ENCODE measurements around the gene CMTM6. TPM values are rescaled to one million over a fixed set of nuclear protein-coding genes. Genes with fewer than 3 reads are reported as not detected.

CMTM6 gene
- polyA plus RNA-seq, 1 of the 3 experiments (the other 2 are of a cell fraction) = 29.8 TPM

DNA sequence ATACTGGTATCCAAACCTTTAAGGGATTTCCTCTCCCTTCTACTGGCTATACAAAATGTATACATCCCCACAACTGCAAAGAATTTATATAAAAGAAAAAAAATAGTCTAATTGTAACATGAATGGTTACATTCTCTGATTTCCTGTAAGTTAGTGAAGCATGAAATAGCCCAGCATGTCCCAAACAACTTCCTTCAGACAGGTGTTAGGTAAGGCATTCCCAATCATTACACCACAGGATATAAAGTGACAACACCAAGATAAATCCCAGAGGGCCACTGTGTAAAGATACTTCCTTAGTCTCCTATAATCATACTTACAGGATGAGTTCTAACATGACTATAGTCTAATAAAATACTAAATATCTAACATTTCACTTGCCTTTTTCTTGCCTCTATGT, 7.6 kb downstream of the CMTM6 start:
- Histone ChIP-seq H3K4me3 (ENCODE audit: low read depth in 2 of 2, low read length in 1 of 2) (no peak overlapping the region), H3K27me3 (ENCODE audit: insufficient read depth) (no peaks in the 10 kb centered on the region), H3K4me1 (ENCODE audit: control insufficient read depth in 1 of 2, insufficient read depth in 2 of 2, low read depth in 1 of 2, low read length in 1 of 2) (peaks cover 2 to 10% of the 10 kb centered on the region in 2 experiments; a peak in 2 of 4 replicates), H3F3A (replicated peaks; ENCODE audit: insufficient read depth) (peaks cover 12% of the 10 kb centered on the region), H3K27ac (ENCODE audit: low read depth in 2 of 2, low read length in 1 of 2) (no peak overlapping the region), H2AFZ (ENCODE audit: low read depth) (no peak overlapping the region), H3K9ac (no peak overlapping the region), H3K9me3 (no peaks in the 10 kb centered on the region), H3K79me2 (ENCODE audit: insufficient read depth) (peaks cover 80% of the 10 kb centered on the region), H3K9me2 (no peaks in the 10 kb centered on the region), H3K36me3 (replicated peaks in 1 of 2; ENCODE audit: control insufficient read depth in 1 of 2, insufficient read depth in 2 of 2, low read length in 1 of 2) (peaks cover 16 to 28% of the 10 kb centered on the region in 2 experiments), H3K4me2 (no peak overlapping the region), H4K20me1 (ENCODE audit: insufficient read depth) (peaks cover 63% of the 10 kb centered on the region)
- DNase-seq = no peak
- ChIA-PET CTCF (interaction anchor here (1.0 to 1.1 kb wide), 2 partner anchors 12 to 27 kb away, joined by 3 read pairs; no protein-coding TSS in a partner anchor), POLR2A (no interaction called here)
- no peak for TF ChIP-seq TEAD4 (IDR thresholded peaks at IDR 0.05; ENCODE audit: borderline replicate concordance, insufficient read depth)
- TF ChIP-seq ELF1 (IDR thresholded peaks at IDR 0.05) = no peak
- TF ChIP-seq, protein P1, sequence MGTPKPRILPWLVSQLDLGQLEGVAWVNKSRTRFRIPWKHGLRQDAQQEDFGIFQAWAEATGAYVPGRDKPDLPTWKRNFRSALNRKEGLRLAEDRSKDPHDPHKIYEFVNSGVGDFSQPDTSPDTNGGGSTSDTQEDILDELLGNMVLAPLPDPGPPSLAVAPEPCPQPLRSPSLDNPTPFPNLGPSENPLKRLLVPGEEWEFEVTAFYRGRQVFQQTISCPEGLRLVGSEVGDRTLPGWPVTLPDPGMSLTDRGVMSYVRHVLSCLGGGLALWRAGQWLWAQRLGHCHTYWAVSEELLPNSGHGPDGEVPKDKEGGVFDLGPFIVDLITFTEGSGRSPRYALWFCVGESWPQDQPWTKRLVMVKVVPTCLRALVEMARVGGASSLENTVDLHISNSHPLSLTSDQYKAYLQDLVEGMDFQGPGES (IDR thresholded peaks at IDR 0.05; ENCODE audit: low read depth, low read length) = no peak
- no peak for TF ChIP-seq EP300 (IDR thresholded peaks at IDR 0.05; ENCODE audit: borderline replicate concordance in 1 of 2, low read depth in 1 of 2, low read length in 1 of 2)
- TF ChIP-seq, protein P2, sequence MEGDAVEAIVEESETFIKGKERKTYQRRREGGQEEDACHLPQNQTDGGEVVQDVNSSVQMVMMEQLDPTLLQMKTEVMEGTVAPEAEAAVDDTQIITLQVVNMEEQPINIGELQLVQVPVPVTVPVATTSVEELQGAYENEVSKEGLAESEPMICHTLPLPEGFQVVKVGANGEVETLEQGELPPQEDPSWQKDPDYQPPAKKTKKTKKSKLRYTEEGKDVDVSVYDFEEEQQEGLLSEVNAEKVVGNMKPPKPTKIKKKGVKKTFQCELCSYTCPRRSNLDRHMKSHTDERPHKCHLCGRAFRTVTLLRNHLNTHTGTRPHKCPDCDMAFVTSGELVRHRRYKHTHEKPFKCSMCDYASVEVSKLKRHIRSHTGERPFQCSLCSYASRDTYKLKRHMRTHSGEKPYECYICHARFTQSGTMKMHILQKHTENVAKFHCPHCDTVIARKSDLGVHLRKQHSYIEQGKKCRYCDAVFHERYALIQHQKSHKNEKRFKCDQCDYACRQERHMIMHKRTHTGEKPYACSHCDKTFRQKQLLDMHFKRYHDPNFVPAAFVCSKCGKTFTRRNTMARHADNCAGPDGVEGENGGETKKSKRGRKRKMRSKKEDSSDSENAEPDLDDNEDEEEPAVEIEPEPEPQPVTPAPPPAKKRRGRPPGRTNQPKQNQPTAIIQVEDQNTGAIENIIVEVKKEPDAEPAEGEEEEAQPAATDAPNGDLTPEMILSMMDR (IDR thresholded peaks at IDR 0.05) = no peak

DNA sequence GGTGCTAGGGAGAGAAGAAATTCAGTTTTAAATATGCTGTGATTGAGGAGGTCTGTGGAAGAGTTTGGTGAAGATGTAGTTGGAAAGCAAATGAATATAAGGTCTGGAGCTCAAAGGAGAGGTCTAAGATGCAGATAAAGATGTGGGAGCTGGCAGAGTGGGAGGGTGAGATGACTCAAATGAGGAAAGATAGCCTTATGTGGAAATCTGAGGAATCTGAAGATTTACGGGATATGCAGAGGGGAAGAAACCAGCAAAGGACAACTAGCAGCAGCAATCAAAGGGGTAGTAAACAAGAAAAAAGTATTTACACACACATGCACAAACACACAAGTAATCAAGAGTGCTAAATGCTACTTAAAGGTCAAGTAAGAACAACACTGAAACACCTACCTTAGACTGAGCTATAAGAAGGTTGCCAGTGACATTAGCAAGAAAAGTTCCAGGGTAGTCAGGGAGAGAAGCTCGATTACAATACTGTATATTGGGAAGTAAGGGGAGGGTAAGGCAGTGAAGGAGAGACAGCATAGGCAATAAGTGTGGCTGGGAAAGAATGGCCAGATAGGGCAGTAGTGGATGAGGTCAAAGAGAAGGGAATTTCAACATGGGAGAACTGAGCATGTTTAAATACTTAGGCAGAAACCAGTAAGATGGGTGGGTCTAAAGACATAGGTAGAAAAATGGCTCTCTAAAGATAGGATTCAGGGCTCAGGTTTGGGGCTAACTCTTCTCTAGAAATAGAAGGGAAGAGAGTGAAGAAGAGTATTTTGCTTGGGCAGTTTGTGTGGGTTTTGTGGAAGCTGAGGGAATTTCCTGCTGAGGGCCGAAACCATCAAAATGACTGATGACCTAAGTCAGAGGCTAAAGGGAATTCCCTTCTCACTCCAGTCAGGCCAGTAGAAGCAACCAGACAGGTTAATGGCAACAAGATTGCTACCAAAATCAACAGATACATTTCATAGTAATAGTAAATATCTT, 8.9 kb downstream of the CMTM6 start:
- Histone ChIP-seq H3K79me2 (ENCODE audit: insufficient read depth) (peaks cover 71% of the 10 kb centered on the region), H3K36me3 (replicated peaks in 1 of 2; ENCODE audit: control insufficient read depth in 1 of 2, insufficient read depth in 2 of 2, low read length in 1 of 2) (peaks cover 12 to 33% of the 10 kb centered on the region in 2 experiments), H3K9me2 (no peaks in the 10 kb centered on the region), H3F3A (replicated peaks; ENCODE audit: insufficient read depth) (peaks cover 11% of the 10 kb centered on the region), H4K20me1 (ENCODE audit: insufficient read depth) (peaks cover 54% of the 10 kb centered on the region), H3K9me3 (no peaks in the 10 kb centered on the region), H3K4me3 (ENCODE audit: low read depth in 2 of 2, low read length in 1 of 2) (no peak overlapping the region), H3K9ac (no peak overlapping the region), H2AFZ (ENCODE audit: low read depth) (no peak overlapping the region), H3K27ac (ENCODE audit: low read depth in 2 of 2, low read length in 1 of 2) (0 out of 4 replicates have a peak overlapping the region, but pooled peaks of 1 of the 2 experiments have one; percentile 19), H3K4me2 (peak overlapping the region; percentile 7; the same call in 1 of the 2 replicates), H3K27me3 (ENCODE audit: insufficient read depth) (no peaks in the 10 kb centered on the region), H3K4me1 (ENCODE audit: control insufficient read depth in 1 of 2, insufficient read depth in 2 of 2, low read depth in 1 of 2, low read length in 1 of 2) (peaks cover 2 to 10% of the 10 kb centered on the region in 2 experiments; a peak in 2 of 4 replicates)
- 71% methylated on average over 3 of the region's 3 CpGs for WGBS (ENCODE audit: low lambda C conversion rate)
- TF ChIP-seq, protein P3, sequence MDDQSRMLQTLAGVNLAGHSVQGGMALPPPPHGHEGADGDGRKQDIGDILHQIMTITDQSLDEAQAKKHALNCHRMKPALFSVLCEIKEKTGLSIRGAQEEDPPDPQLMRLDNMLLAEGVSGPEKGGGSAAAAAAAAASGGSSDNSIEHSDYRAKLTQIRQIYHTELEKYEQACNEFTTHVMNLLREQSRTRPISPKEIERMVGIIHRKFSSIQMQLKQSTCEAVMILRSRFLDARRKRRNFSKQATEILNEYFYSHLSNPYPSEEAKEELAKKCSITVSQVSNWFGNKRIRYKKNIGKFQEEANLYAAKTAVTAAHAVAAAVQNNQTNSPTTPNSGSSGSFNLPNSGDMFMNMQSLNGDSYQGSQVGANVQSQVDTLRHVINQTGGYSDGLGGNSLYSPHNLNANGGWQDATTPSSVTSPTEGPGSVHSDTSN (IDR thresholded peaks at IDR 0.05) = peak; percentile 31; the same call in 1 of the 2 replicates
- TF ChIP-seq MEF2A (IDR thresholded peaks at IDR 0.05; ENCODE audit: borderline replicate concordance, low read depth) = no peak
- ChIA-PET CTCF (interaction anchor here (3.6 to 4.0 kb wide), 2 partner anchors 8 to 26 kb away, joined by 9 to 19 read pairs; partner anchors contain the start of gene CMTM6), POLR2A (no interaction called here)
- DNase-seq = no peak
